Measurements from ENCODE around the gene JMJD6.

- TF ChIP-seq, protein P1, sequence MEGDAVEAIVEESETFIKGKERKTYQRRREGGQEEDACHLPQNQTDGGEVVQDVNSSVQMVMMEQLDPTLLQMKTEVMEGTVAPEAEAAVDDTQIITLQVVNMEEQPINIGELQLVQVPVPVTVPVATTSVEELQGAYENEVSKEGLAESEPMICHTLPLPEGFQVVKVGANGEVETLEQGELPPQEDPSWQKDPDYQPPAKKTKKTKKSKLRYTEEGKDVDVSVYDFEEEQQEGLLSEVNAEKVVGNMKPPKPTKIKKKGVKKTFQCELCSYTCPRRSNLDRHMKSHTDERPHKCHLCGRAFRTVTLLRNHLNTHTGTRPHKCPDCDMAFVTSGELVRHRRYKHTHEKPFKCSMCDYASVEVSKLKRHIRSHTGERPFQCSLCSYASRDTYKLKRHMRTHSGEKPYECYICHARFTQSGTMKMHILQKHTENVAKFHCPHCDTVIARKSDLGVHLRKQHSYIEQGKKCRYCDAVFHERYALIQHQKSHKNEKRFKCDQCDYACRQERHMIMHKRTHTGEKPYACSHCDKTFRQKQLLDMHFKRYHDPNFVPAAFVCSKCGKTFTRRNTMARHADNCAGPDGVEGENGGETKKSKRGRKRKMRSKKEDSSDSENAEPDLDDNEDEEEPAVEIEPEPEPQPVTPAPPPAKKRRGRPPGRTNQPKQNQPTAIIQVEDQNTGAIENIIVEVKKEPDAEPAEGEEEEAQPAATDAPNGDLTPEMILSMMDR (optimal IDR thresholded peaks at IDR 0.05 in 1 of 3, IDR thresholded peaks at IDR 0.05 in 1 of 3, conservative IDR thresholded peaks at IDR 0.05 in 1 of 3; ENCODE audit: extremely low read depth in 1 of 3, insufficient read depth in 2 of 3, low read length in 3 of 3), result no peak
- no peak for TF ChIP-seq EZH2 (IDR thresholded peaks at IDR 0.05; ENCODE audit: low read length)
Measured at GRCh38 chr17:76670020-76670717, 56.2 kb downstream of the JMJD6 start.
